CD14-positive monocyte (primary cell): ENCODE data around the gene MFN1. TPM values are rescaled to one million over a fixed set of nuclear protein-coding genes. Genes with fewer than 3 reads are reported as not detected.
A peak's percentile ranks its signal among the peaks of the same experiment; 100 is the strongest.

Experiments
- DNase-seq, 3 donors: peaks; one replicate each; pipeline ENCODE4 v3.0.0-alpha.2; 2011 to 2022
- H2AFZ ChIP-seq: 2 replicates; pipeline ENCODE4 v1.6.0; 2012; ENCODE audit warnings: mild to moderate bottlenecking, low read depth, low read length, inconsistent platforms; ENCODE audit not compliant: insufficient read depth, poor library complexity, severe bottlenecking
- H3K27ac ChIP-seq, 2 donors: 1 replicate in 1 of 2; 2 replicates in 1 of 2; pipeline ENCODE4 v1.5.1; 2012 to 2013; ENCODE audit warnings: low read length in 2 of 2, control low read depth in 1 of 2, inconsistent platforms in 1 of 2, low read depth in 1 of 2, mild to moderate bottlenecking in 1 of 2
- H3K27me3 ChIP-seq, 2 donors: one replicate each; pipeline versions ENCODE4 v1.6.0 to v1.6.1; 2011 to 2013; ENCODE audit warnings: low read length in 2 of 2; ENCODE audit not compliant: control insufficient read depth in 2 of 2, insufficient read depth in 2 of 2
- H3K36me3 ChIP-seq, 2 donors: replicated peaks in 1 of 2; 1 replicate in 1 of 2; 2 replicates in 1 of 2; pipeline versions ENCODE4 v1.5.1 to v1.6.1; 2012 to 2013; ENCODE audit warnings: low read length in 2 of 2, control low read depth in 1 of 2, inconsistent platforms in 1 of 2, mild to moderate bottlenecking in 1 of 2; ENCODE audit not compliant: insufficient read depth in 2 of 2, control insufficient read depth in 1 of 2
- H3K4me1 ChIP-seq, 2 donors: 1 replicate in 1 of 2; 2 replicates in 1 of 2; pipeline versions ENCODE4 v1.5.1 to v1.6.1; 2012 to 2013; ENCODE audit warnings: low read length in 2 of 2, control low read depth in 1 of 2, inconsistent platforms in 1 of 2, mild to moderate bottlenecking in 1 of 2, moderate library complexity in 1 of 2; ENCODE audit not compliant: insufficient read depth in 2 of 2, control insufficient read depth in 1 of 2
- H3K4me2 ChIP-seq: replicated peaks from 2 replicates; pipeline ENCODE3; 2012; ENCODE audit warnings: low read length, moderate library complexity, mild to moderate bottlenecking; ENCODE audit not compliant: poor library complexity, severe bottlenecking; ENCODE audit errors: extremely low read depth
- H3K4me3 ChIP-seq, 3 experiments: fragments of 200-600 bp in 1 of 3; sonication (generic) in 1 of 3; replicated peaks in 1 of 3; 1 replicate in 2 of 3; 2 replicates in 1 of 3; pipeline ENCODE4 v1.5.1; 2011 to 2013; ENCODE audit warnings: low read length in 3 of 3, mild to moderate bottlenecking in 3 of 3, control low read depth in 2 of 3, low read depth in 2 of 3, inconsistent platforms in 1 of 3, moderate library complexity in 1 of 3
- H3K79me2 ChIP-seq: 2 replicates; pipeline ENCODE4 v1.6.0; 2012; ENCODE audit warnings: mild to moderate bottlenecking, control low read depth, inconsistent platforms, low read length, moderate library complexity; ENCODE audit not compliant: insufficient read depth
- H3K9ac ChIP-seq: 2 replicates; pipeline ENCODE4 v1.6.0; 2017; ENCODE audit warnings: low read length, mild to moderate bottlenecking; ENCODE audit not compliant: insufficient read depth, poor library complexity, severe bottlenecking
- H3K9me3 ChIP-seq, 2 donors: replicated peaks in 1 of 2; 1 replicate in 1 of 2; 2 replicates in 1 of 2; pipeline versions ENCODE4 v1.5.1 to v1.6.1; 2012 to 2013; ENCODE audit warnings: low read length in 2 of 2, control low read depth in 1 of 2; ENCODE audit not compliant: control insufficient read depth in 1 of 2, insufficient read depth in 1 of 2
- H4K20me1 ChIP-seq: 2 replicates; pipeline ENCODE4 v1.6.0; 2012; ENCODE audit warnings: mild to moderate bottlenecking, low read length, control low read depth, moderate library complexity; ENCODE audit not compliant: insufficient read depth
- H3K27ac Mint-ChIP-seq, 7 donors: one replicate each; pipeline ENCODE4 v1.8.0; 2020; ENCODE audit warnings: mild to moderate bottlenecking in 7 of 7, mixed read lengths in 7 of 7, moderate library complexity in 6 of 7, inconsistent platforms in 2 of 7
- H3K27me3 Mint-ChIP-seq, 3 donors: one replicate each; pipeline ENCODE4 v1.8.0; 2021 to 2022; ENCODE audit warnings: low read depth in 3 of 3, mild to moderate bottlenecking in 3 of 3, mixed read lengths in 3 of 3, moderate library complexity in 3 of 3, inconsistent platforms in 1 of 3
- H3K36me3 Mint-ChIP-seq, 2 donors: one replicate each; pipeline ENCODE4 v1.8.0; 2020; ENCODE audit warnings: mixed read lengths in 2 of 2, inconsistent platforms in 1 of 2, mild to moderate bottlenecking in 1 of 2
- H3K4me1 Mint-ChIP-seq: one replicate; pipeline ENCODE4 v1.8.0; 2020; ENCODE audit warnings: mild to moderate bottlenecking, mixed read lengths
- H3K4me3 Mint-ChIP-seq, 2 donors: one replicate each; pipeline ENCODE4 v1.8.0; 2020; ENCODE audit warnings: mild to moderate bottlenecking in 2 of 2, mixed read lengths in 2 of 2, moderate library complexity in 1 of 2
- H3K9me3 Mint-ChIP-seq, 7 donors: one replicate each; pipeline ENCODE4 v1.8.0; 2020 to 2022; ENCODE audit warnings: mixed read lengths in 7 of 7, mild to moderate bottlenecking in 6 of 7, moderate library complexity in 6 of 7, inconsistent platforms in 2 of 7
- WGBS: methylation state at CpG from one replicate; pipeline ENCODE4 v1.1.5; 2013; ENCODE audit warnings: missing lambda C conversion rate; ENCODE audit not compliant: insufficient coverage; 5-methylcytosine and 5-hydroxymethylcytosine counted together
- intact Hi-C, 2 donors: fragments of 100-400 bp; cut with micrococcal nuclease; formaldehyde crosslinking; loops; one replicate each; pipeline versions ENCODE4 v1.15.0 to v1.15.1; 2023
- polyA plus RNA-seq, 3 donors: library from polyadenylated mRNA; depleted of rRNA in 1 of 3; unstranded in 2 of 3; stranded (reverse) in 1 of 3; fragments of 300-500 nt in 2 of 3; fragments of >200 nt in 1 of 3; fragmentation: Illumina TruSeq in 2 of 3; gene quantifications; 1 replicate in 2 of 3; 2 replicates in 1 of 3; pipeline ENCODE4 v1.2.3, GENCODE V29; 2012 to 2021
- TF ChIP-seq, protein P1 (sequence below): fragments of 200-600 bp; IDR thresholded peaks from one replicate; pipeline ENCODE4 v1.8.0; 2022; ENCODE audit warnings: antibody characterized with exemption, mild to moderate bottlenecking

MFN1 gene
- polyA plus RNA-seq, 3 donors = 5.6 to 15.2 (median 12.2) TPM

DNA sequence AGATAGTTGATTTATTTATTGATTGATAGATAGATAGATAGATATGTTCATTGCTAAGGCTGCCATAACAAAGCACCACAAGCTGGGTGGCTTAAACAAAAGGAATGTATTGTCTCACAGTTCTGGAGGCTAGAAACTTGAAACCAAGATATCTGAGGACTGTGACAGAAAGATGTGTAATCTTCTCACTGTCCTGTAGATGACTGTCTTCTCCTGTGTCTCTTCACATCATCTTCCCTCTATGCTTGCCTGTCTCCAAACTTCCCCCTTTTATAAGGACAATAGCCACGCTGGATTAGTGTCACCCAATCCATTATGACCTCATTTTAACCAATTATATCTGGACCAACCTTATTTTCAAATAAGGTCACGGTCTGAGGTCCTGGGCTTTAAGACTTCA lies 62.8 kb downstream of the MFN1 start:
- 95% methylated on average over 2 of the region's 2 CpGs for WGBS
- no peak overlapping the region for H3K9ac ChIP-seq
- no peak overlapping the region for H3K4me2 ChIP-seq
- H3K27ac Mint-ChIP-seq = peak overlapping the region in 1 of 7 donors; percentile 14
- H4K20me1 ChIP-seq = no peaks in the 10 kb centered on the region
- H3K4me1 Mint-ChIP-seq = no peaks in the 10 kb centered on the region
- no peak overlapping the region for H3K4me3 Mint-ChIP-seq
- H3K27me3 ChIP-seq = no peaks in the 10 kb centered on the region
- H3K9me3 Mint-ChIP-seq = peaks cover 0 to 2% (median 0%) of the 10 kb centered on the region in 7 donors
- H3K79me2 ChIP-seq = no peaks in the 10 kb centered on the region
- no peaks in the 10 kb centered on the region for H3K9me3 ChIP-seq
- TF ChIP-seq, protein P1, sequence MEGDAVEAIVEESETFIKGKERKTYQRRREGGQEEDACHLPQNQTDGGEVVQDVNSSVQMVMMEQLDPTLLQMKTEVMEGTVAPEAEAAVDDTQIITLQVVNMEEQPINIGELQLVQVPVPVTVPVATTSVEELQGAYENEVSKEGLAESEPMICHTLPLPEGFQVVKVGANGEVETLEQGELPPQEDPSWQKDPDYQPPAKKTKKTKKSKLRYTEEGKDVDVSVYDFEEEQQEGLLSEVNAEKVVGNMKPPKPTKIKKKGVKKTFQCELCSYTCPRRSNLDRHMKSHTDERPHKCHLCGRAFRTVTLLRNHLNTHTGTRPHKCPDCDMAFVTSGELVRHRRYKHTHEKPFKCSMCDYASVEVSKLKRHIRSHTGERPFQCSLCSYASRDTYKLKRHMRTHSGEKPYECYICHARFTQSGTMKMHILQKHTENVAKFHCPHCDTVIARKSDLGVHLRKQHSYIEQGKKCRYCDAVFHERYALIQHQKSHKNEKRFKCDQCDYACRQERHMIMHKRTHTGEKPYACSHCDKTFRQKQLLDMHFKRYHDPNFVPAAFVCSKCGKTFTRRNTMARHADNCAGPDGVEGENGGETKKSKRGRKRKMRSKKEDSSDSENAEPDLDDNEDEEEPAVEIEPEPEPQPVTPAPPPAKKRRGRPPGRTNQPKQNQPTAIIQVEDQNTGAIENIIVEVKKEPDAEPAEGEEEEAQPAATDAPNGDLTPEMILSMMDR = no peak
- H3K4me3 ChIP-seq = no peak overlapping the region
- no peaks in the 10 kb centered on the region for H3K27me3 Mint-ChIP-seq
- no peak overlapping the region for H3K27ac ChIP-seq
- H3K4me1 ChIP-seq = no peaks in the 10 kb centered on the region
- H3K36me3 ChIP-seq = peaks cover 56 to 92% of the 10 kb centered on the region in 2 donors
- peaks cover 66 to 79% of the 10 kb centered on the region in 2 donors for H3K36me3 Mint-ChIP-seq
- DNase-seq = no peak
- H2AFZ ChIP-seq = no peak overlapping the region
- intact Hi-C loops = no loop called here

DNA sequence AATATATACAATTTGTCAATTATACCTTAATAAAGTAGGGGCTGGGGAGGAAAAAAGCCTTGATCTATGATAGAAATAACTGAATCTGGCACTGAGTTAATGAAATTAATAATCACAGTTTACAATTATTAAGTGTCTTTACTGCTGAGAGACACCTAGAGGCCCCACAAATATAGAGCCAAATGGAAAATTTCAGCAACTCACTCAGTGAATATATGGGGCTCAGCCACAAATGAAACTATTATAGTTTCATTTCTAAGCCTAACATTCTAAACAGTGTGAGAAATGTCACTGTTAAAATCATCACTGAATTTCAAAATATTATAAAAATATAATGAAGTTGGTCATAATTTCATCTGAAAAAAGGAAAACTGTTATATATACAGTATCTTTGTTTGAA lies 63.5 kb downstream of the MFN1 start:
- Mint-ChIP-seq H3K9me3 (peaks cover 0 to 2% (median 0%) of the 10 kb centered on the region in 7 donors), H3K4me1 (no peaks in the 10 kb centered on the region), H3K27me3 (no peaks in the 10 kb centered on the region), H3K4me3 (no peak overlapping the region), H3K36me3 (peaks cover 66 to 77% of the 10 kb centered on the region in 2 donors), H3K27ac (no peak overlapping the region)
- Histone ChIP-seq H3K36me3 (peaks cover 53 to 90% of the 10 kb centered on the region in 2 donors), H3K9me3 (no peaks in the 10 kb centered on the region), H3K4me1 (no peaks in the 10 kb centered on the region), H2AFZ (no peak overlapping the region), H3K4me2 (no peak overlapping the region), H3K4me3 (no peak overlapping the region), H3K27me3 (no peaks in the 10 kb centered on the region), H4K20me1 (no peaks in the 10 kb centered on the region), H3K27ac (no peak overlapping the region), H3K9ac (no peak overlapping the region), H3K79me2 (no peaks in the 10 kb centered on the region)
- intact Hi-C loops = no loop called here
- TF ChIP-seq, protein P1 = no peak
- no peak for DNase-seq
